Adrenal gland (tissue), 12 donors: ENCODE data around the gene GNPDA2. TPM values are rescaled to one million over a fixed set of nuclear protein-coding genes. Genes with fewer than 3 reads are reported as not detected.
A peak's percentile ranks its signal among the peaks of the same experiment; 100 is the strongest.

Experiments used
- DNase-seq, 7 donors: peaks; one replicate each; pipeline ENCODE4 v3.0.0-alpha.2; 2019 to 2020
- H3K27ac ChIP-seq, 5 donors: fragments of 200-600 bp; sonication (generic) in 4 of 5; 1 replicate in 3 of 5; 2 replicates in 2 of 5; pipeline versions ENCODE4 v1.5.1 to v1.8.0; 2016 to 2020; ENCODE audit warnings: mild to moderate bottlenecking in 1 of 5
- H3K27me3 ChIP-seq: fragments of 200-600 bp; 2 replicates; pipeline ENCODE4 v1.8.0; 2021
- H3K36me3 ChIP-seq, 2 donors: fragments of 200-600 bp; replicated peaks in 1 of 2; 1 replicate in 1 of 2; 2 replicates in 1 of 2; pipeline versions ENCODE4 v1.5.1 to v1.8.0; 2018 to 2022
- H3K4me1 ChIP-seq, 2 donors: fragments of 200-600 bp; replicated peaks in 1 of 2; 1 replicate in 1 of 2; 2 replicates in 1 of 2; pipeline versions ENCODE4 v1.5.1 to v1.8.0; 2018 to 2021
- H3K4me3 ChIP-seq, 4 donors: fragments of 200-600 bp; sonication (generic) in 3 of 4; one replicate each; pipeline ENCODE4 v1.5.1; 2016 to 2018
- H3K9me3 ChIP-seq, 3 donors: fragments of 200-600 bp; sonication (generic) in 1 of 3; replicated peaks in 1 of 3; 1 replicate in 2 of 3; 2 replicates in 1 of 3; pipeline versions ENCODE4 v1.5.1 to v1.8.0; 2016 to 2021
- CTCF ChIP-seq, 6 experiments: fragments of 450-650 bp in 4 of 6; fragments of 200-600 bp in 2 of 6; sonication (generic) in 1 of 6; IDR thresholded peaks; 1 replicate in 5 of 6; 2 replicates in 1 of 6; pipeline versions ENCODE4 v1.5.1 to v1.8.0; 2016 to 2021; ENCODE audit warnings: antibody characterized with exemption in 6 of 6, mild to moderate bottlenecking in 2 of 6, moderate library complexity in 1 of 6
- POLR2A ChIP-seq, 2 donors: fragments of 450-650 bp; IDR thresholded peaks; one replicate each; pipeline ENCODE4 v1.6.1; 2017; ENCODE audit warnings: antibody characterized with exemption in 2 of 2, mild to moderate bottlenecking in 2 of 2, moderate library complexity in 1 of 2
- WGBS, 4 donors: extraction: QIAGEN DNeasy Blood & Tissue Kit in 2 of 4; methylation state at CpG; one replicate each; pipeline versions ENCODE4 v1.1.5 to v1.1.7; 2013 to 2017; 5-methylcytosine and 5-hydroxymethylcytosine counted together
- intact Hi-C, 2 donors: fragments of 100-400 bp; cut with DNase I; formaldehyde crosslinking; loops; one replicate each; pipeline versions ENCODE4 v1.14.1 to v1.15.0; 2022 to 2023
- polyA plus RNA-seq, 3 donors: library from polyadenylated mRNA; stranded (reverse); fragments of 200-250 nt in 2 of 3; fragments of 350-450 nt in 1 of 3; fragmentation: Illumina TruSeq in 1 of 3; extraction: RNeasy Lipid Tissue Mini Kit (QIAGEN cat#74804) in 1 of 3; gene quantifications; one replicate each; pipeline ENCODE4 v1.2.3, GENCODE V29; 2013 to 2014
- total RNA-seq, 9 donors: library from RNA; depleted of rRNA in 4 of 9; stranded (reverse); fragments of >200 nt in 4 of 9; fragments of 120-200 nt in 1 of 9; fragmentation: NEBNext Ultra II Directional in 1 of 9; extraction: Animal tissue kit (Norgen Biotek cat#: 25700) in 1 of 9; gene quantifications; one replicate each; pipeline versions ENCODE4 v1.1.0 to v1.2.4, GENCODE V29; 2013 to 2023
- donor health status: healthy with polysubstance abuse.
- donor health status: Bipolar disorder and iron deficiency.
- donor health status: DM: yes; HTN: yes; CAD: no.
- donor health status: DM: no; HTN: no; CAD: no.
- donor health status: DM: no; HTN: no; CAD: no.
- donor health status: DM: yes; HTN: yes; CAD: no.

GNPDA2 gene
- total and polyA plus RNA-seq, 12 donors, result 9.3 to 31.1 (median 14.0) TPM

- no peaks in the 10 kb centered on the region for H3K27me3 ChIP-seq
- H3K9me3 ChIP-seq, result no peaks in the 10 kb centered on the region
- intact Hi-C loops, result no loop called here
- 81 to 88% (median 87%) methylated on average over 2 of the region's 2 CpGs for WGBS, 4 donors
- H3K27ac ChIP-seq, result no peak overlapping the region
- no peaks in the 10 kb centered on the region for H3K4me1 ChIP-seq
- peaks cover 3 to 33% of the 10 kb centered on the region in 2 donors for H3K36me3 ChIP-seq
- H3K4me3 ChIP-seq, result no peak overlapping the region
- TF ChIP-seq CTCF (IDR thresholded peaks at IDR 0.05) (no peak), POLR2A (IDR thresholded peaks at IDR 0.05) (no peak)
- no peak for DNase-seq
These were observed 25.3 kb downstream of the GNPDA2 start for GRCh38 chr4:44701037-44701436.

GRCh38 chr4:44700427-44700826 lies 25.9 kb downstream of the GNPDA2 start:
- 92 to 100% (median 98%) methylated on average over 1 of the region's 1 CpG for WGBS, 4 donors
- H3K27ac ChIP-seq, result no peak overlapping the region
- TF ChIP-seq CTCF (IDR thresholded peaks at IDR 0.05), result no peak
- no peak for TF ChIP-seq POLR2A (IDR thresholded peaks at IDR 0.05)
- DNase-seq, result no peak
- H3K4me1 ChIP-seq, result no peaks in the 10 kb centered on the region
- no peaks in the 10 kb centered on the region for H3K9me3 ChIP-seq
- no peaks in the 10 kb centered on the region for H3K27me3 ChIP-seq
- H3K4me3 ChIP-seq, result no peak overlapping the region
- intact Hi-C loops, result no loop called here
- peaks cover 0 to 38% of the 10 kb centered on the region in 2 donors for H3K36me3 ChIP-seq

- Histone ChIP-seq H3K4me1 (peaks cover 0 to 12% of the 10 kb centered on the region in 2 donors), H3K27ac (no peak overlapping the region), H3K4me3 (no peak overlapping the region), H3K27me3 (no peaks in the 10 kb centered on the region), H3K9me3 (no peaks in the 10 kb centered on the region), H3K36me3 (peaks cover 0 to 17% of the 10 kb centered on the region in 2 donors)
- TF ChIP-seq POLR2A (IDR thresholded peaks at IDR 0.05) (no peak), CTCF (IDR thresholded peaks at IDR 0.05) (no peak)
- no peak for DNase-seq
- 79 to 92% (median 91%) methylated on average over 1 of the region's 1 CpG for WGBS, 4 donors
- intact Hi-C loops, result no loop called here
These were observed 41.7 kb downstream of the GNPDA2 start for GRCh38 chr4:44684648-44685047.

- Histone ChIP-seq H3K4me1 (peaks cover 9 to 26% of the 10 kb centered on the region in 2 donors), H3K36me3 (peaks cover 0 to 9% of the 10 kb centered on the region in 2 donors), H3K9me3 (no peaks in the 10 kb centered on the region), H3K4me3 (peak overlapping the region; percentile 41 to 97 (median 90)), H3K27ac (peak overlapping the region in 3 of 5 donors; percentile 90 to 93 (median 91)), H3K27me3 (no peaks in the 10 kb centered on the region)
- intact Hi-C loops, result no loop called here
- DNase-seq, result no peak
- TF ChIP-seq CTCF (IDR thresholded peaks at IDR 0.05) (no peak), POLR2A (IDR thresholded peaks at IDR 0.05) (no peak)
- WGBS, 4 donors, result 1 to 5% (median 2%) methylated on average over 3 of the region's 3 CpGs
These were observed 47.3 kb downstream of the GNPDA2 start for GRCh38 chr4:44679060-44679459.
